K562 (cell line): ENCODE measurements around the gene NTNG1. TPM values are rescaled to one million over a fixed set of nuclear protein-coding genes. Genes with fewer than 3 reads are reported as not detected.

ENCODE experiments used
- ATAC-seq: fragments of 200-7000 bp; cut with Tn5 transposase; 3 replicates; pipeline ENCODE4 v1.9.1; 2020; ENCODE audit warnings: moderate library complexity
- BruUV-seq: library from RNA; stranded (reverse); fragments of 400-500 nt; replicated peaks from 2 replicates; lab custom pipeline; 2021; lab: Mats Ljungman, UMichigan
- CTCF ChIA-PET: fragments of 300-600 bp; formaldehyde crosslinking; extraction: SDS; loops from one replicate; lab custom pipeline; 2021; ENCODE audit warnings: low intra/inter-chr PET ratio; lab: Yijun Ruan, JAX
- POLR2A ChIA-PET: fragments of 300-600, 350-650 bp; sonication (Branson Sonifier 250); formaldehyde crosslinking; extraction: SDS; loops from one replicate; lab custom pipeline; 2021; ENCODE audit warnings: antibody characterized with exemption, inconsistent platforms; lab: Yijun Ruan, JAX
- DNase-seq, 4 experiments: peaks; one replicate each; pipeline versions ENCODE4 v3.0.0 to v3.0.0-alpha.2; 2011 to 2018; ENCODE audit warnings: low spot score in 3 of 4, mixed read lengths in 3 of 4; ENCODE audit errors: extremely low read depth in 1 of 4
- FAIRE-seq: peaks from 2 replicates; lab custom pipeline; 2011; peaks lifted over from hg19 to GRCh38; lab: Jason Lieb, UNC
- H2AFZ ChIP-seq: 2 replicates; pipeline ENCODE4 v1.6.0; 2011; ENCODE audit warnings: low read depth, low read length, control low read depth, inconsistent platforms
- H3K27ac ChIP-seq: fragments of 200-600 bp; 3 replicates; pipeline ENCODE4 v1.8.0; 2011; ENCODE audit warnings: low read depth, mild to moderate bottlenecking, control low read depth, inconsistent platforms, low read length, moderate library complexity, mixed read lengths; ENCODE audit errors: extremely low read depth
- H3K27me3 ChIP-seq, 2 experiments: fragments of 300-600 bp in 1 of 2; 2 replicates in 1 of 2; 3 replicates in 1 of 2; pipeline versions ENCODE4 v1.6.0 to v1.8.0; 2011; ENCODE audit warnings: inconsistent platforms in 2 of 2, low read length in 2 of 2, mild to moderate bottlenecking in 1 of 2, mixed read lengths in 1 of 2, moderate library complexity in 1 of 2; ENCODE audit not compliant: control insufficient read depth in 2 of 2, insufficient read depth in 2 of 2
- H3K36me3 ChIP-seq: fragments of 300-600 bp; 3 replicates; pipeline ENCODE4 v1.8.0; 2011; ENCODE audit warnings: mild to moderate bottlenecking, low read length, inconsistent platforms; ENCODE audit not compliant: control insufficient read depth, insufficient read depth
- H3K4me1 ChIP-seq, 2 experiments: fragments of 200-600 bp in 1 of 2; replicated peaks in 1 of 2; 2 replicates in 1 of 2; 3 replicates in 1 of 2; pipeline versions ENCODE4 v1.5.1 to v1.8.0; 2011; ENCODE audit warnings: inconsistent platforms in 2 of 2, low read length in 2 of 2, mild to moderate bottlenecking in 1 of 2, mixed read lengths in 1 of 2, moderate library complexity in 1 of 2; ENCODE audit not compliant: control insufficient read depth in 2 of 2, insufficient read depth in 2 of 2
- H3K4me2 ChIP-seq: 2 replicates; pipeline ENCODE4 v1.6.1; 2011; ENCODE audit warnings: low read length, control low read depth, inconsistent platforms, mixed read lengths; ENCODE audit not compliant: insufficient read depth
- H3K4me3 ChIP-seq: fragments of 200-600 bp; sonication (generic), shearing (Covaris generic); 2 replicates; pipeline ENCODE4 v1.5.1; 2016; ENCODE audit warnings: control low read depth, inconsistent platforms
- H3K79me2 ChIP-seq: fragments of 200-600 bp; 3 replicates; pipeline ENCODE4 v1.8.0; 2011; ENCODE audit warnings: low read length, inconsistent platforms; ENCODE audit not compliant: control insufficient read depth, insufficient read depth
- H3K9ac ChIP-seq, 2 experiments: 2 replicates each; pipeline versions ENCODE4 v1.6.0 to v1.6.1; 2011; ENCODE audit warnings: low read depth in 2 of 2, low read length in 2 of 2, control low read depth in 1 of 2, inconsistent platforms in 1 of 2, mild to moderate bottlenecking in 1 of 2, mixed read lengths in 1 of 2; ENCODE audit not compliant: insufficient read depth in 1 of 2
- H3K9me1 ChIP-seq: one replicate; pipeline ENCODE4 v1.6.0; 2011; ENCODE audit warnings: inconsistent platforms, mild to moderate bottlenecking, low read length, moderate library complexity; ENCODE audit not compliant: control insufficient read depth, insufficient read depth
- H3K9me3 ChIP-seq: replicated peaks from 2 replicates; pipeline ENCODE4 v1.5.1; 2011; ENCODE audit warnings: low read depth, low read length, inconsistent platforms; ENCODE audit not compliant: control insufficient read depth, insufficient read depth
- H4K20me1 ChIP-seq: replicated peaks from 2 replicates; pipeline ENCODE4 v1.6.1; 2011; ENCODE audit warnings: low read length, inconsistent platforms, mixed read lengths; ENCODE audit not compliant: control insufficient read depth, insufficient read depth
- ARHGAP35 ChIP-seq: fragments of 450-650 bp; IDR thresholded peaks from 2 replicates; pipeline ENCODE4 v1.6.1; 2018; ENCODE audit not compliant: partially characterized antibody
- DMBX1 ChIP-seq: fragments of 250-450 bp; sonication (Bioruptor Pico); IDR thresholded peaks from 2 replicates; pipeline ENCODE4 v1.8.0; 2022; ENCODE audit warnings: inconsistent platforms, mild to moderate bottlenecking, moderate library complexity, borderline replicate concordance
- GATAD2A ChIP-seq: fragments of 450-650 bp; IDR thresholded peaks from 2 replicates; pipeline ENCODE4 v1.6.1; 2017
- GTF2A2 ChIP-seq: IDR thresholded peaks from 2 replicates; pipeline ENCODE4 v1.6.1; 2016; ENCODE audit warnings: mild to moderate bottlenecking, missing genetic modification characterization, missing compliant biosample characterization
- NR2C1 ChIP-seq, 2 experiments: fragments of 450-650 bp; IDR thresholded peaks; 2 replicates each; pipeline ENCODE4 v1.6.1; 2017; ENCODE audit warnings: mild to moderate bottlenecking in 2 of 2, antibody characterized with exemption in 1 of 2, inconsistent platforms in 1 of 2, missing compliant biosample characterization in 1 of 2, missing genetic modification characterization in 1 of 2
- PHB ChIP-seq: fragments of 250-450 bp; sonication (Bioruptor Pico); IDR thresholded peaks from 2 replicates; pipeline ENCODE4 v1.5.0; 2021
- PHF20 ChIP-seq: fragments of 450-650 bp; IDR thresholded peaks from 2 replicates; pipeline ENCODE4 v1.6.1; 2018; ENCODE audit not compliant: partially characterized antibody
- POLR2B ChIP-seq: fragments of 450-650 bp; IDR thresholded peaks from 2 replicates; pipeline ENCODE4 v1.6.1; 2018; ENCODE audit warnings: low read depth; ENCODE audit not compliant: partially characterized antibody
- RB1 ChIP-seq: fragments of 450-650 bp; IDR thresholded peaks from 2 replicates; pipeline ENCODE4 v1.6.1; 2017; ENCODE audit warnings: low read depth, mild to moderate bottlenecking
- RBM15 ChIP-seq: fragments of 200-400 bp; formaldehyde crosslinking; IDR thresholded peaks from 2 replicates; pipeline ENCODE4 v1.6.1; 2018; ENCODE audit warnings: mild to moderate bottlenecking, low read length, moderate library complexity; ENCODE audit not compliant: insufficient read depth
- RNF2 ChIP-seq: sonication (generic); IDR thresholded peaks from 2 replicates; pipeline ENCODE4 v1.6.1; 2016
- SOX6 ChIP-seq: fragments of 450-650 bp; IDR thresholded peaks from 2 replicates; pipeline ENCODE4 v1.6.1; 2014; ENCODE audit warnings: mild to moderate bottlenecking
- ZNF134 ChIP-seq: fragments of 250-450 bp; sonication (Bioruptor Pico); conservative IDR thresholded peaks from 2 replicates; pipeline ENCODE4 v1.4.0; 2020
- ZNF561 ChIP-seq: fragments of 450-650 bp; formaldehyde crosslinking; conservative IDR thresholded peaks from 2 replicates; pipeline ENCODE4 v1.4.0; 2020; ENCODE audit warnings: mild to moderate bottlenecking, moderate library complexity
- ZNF644 ChIP-seq: fragments of 200-800 bp; sonication (Bioruptor generic); IDR thresholded peaks from 2 replicates; pipeline ENCODE4 v1.6.1; 2016; ENCODE audit warnings: low read depth, missing genetic modification characterization, missing compliant biosample characterization
- WGBS: fragments of 100-300 bp; shearing (Covaris generic); methylation state at CpG from one replicate; pipeline ENCODE4 v1.1.6; 2016; ENCODE audit warnings: low coverage, mixed read lengths; ENCODE audit not compliant: insufficient coverage; ENCODE audit errors: missing lambda C conversion rate; 5-methylcytosine and 5-hydroxymethylcytosine counted together
- in situ Hi-C: fragments of 300-500 bp; cut with MboI; formaldehyde crosslinking; loops from 4 replicates; pipeline ENCODE4 v1.15.0; 2018; ENCODE audit warnings: inconsistent platforms, mixed read lengths
- intact Hi-C: fragments of 100-400 bp; cut with micrococcal nuclease; formaldehyde crosslinking; loops from 2 replicates; pipeline ENCODE4 v1.14.2; 2022
- polyA plus RNA-seq, 8 experiments: library from polyadenylated mRNA; depleted of rRNA in 4 of 8; stranded (reverse) in 5 of 8; unstranded in 3 of 8; fragments of >200 nt; fragmentation: Nextera tagmentation in 2 of 8; fragmentation: Illumina TruSeq in 1 of 8; extraction: Ambion mirVana in 2 of 8; extraction: Trizol in 1 of 8; gene quantifications; 2 replicates each; pipeline versions ENCODE4 v1.2.1 to v1.2.3, GENCODE V29; 2011 to 2014; ENCODE audit warnings: inconsistent platforms in 1 of 8, missing spikeins in 1 of 8
- total RNA-seq, 7 experiments: library from RNA; depleted of rRNA in 6 of 7; stranded (reverse); fragments of >200 nt in 6 of 7; fragmentation: Illumina TruSeq in 2 of 7; extraction: Trizol in 2 of 7; gene quantifications; 2 replicates each; pipeline versions ENCODE4 v1.2.1 to v1.2.3, GENCODE V29; 2011 to 2021; ENCODE audit warnings: low replicate concordance in 1 of 7
- TF ChIP-seq, protein P1 (sequence below): fragments of 250-450 bp; sonication (Bioruptor Pico); IDR thresholded peaks from 2 replicates; pipeline ENCODE4 v1.6.1; 2021; ENCODE audit warnings: mild to moderate bottlenecking
- TF ChIP-seq, protein P2 (sequence below): IDR thresholded peaks from 2 replicates; pipeline ENCODE4 v1.6.1; 2014; ENCODE audit warnings: antibody characterized with exemption
- TF ChIP-seq, protein P3 (sequence below): sonication (generic); formaldehyde crosslinking; IDR thresholded peaks from 2 replicates; pipeline ENCODE4 v1.8.0; 2023; ENCODE audit warnings: mild to moderate bottlenecking, missing genetic modification reagents
- TF ChIP-seq, protein P4 (sequence below): fragments of 450-650 bp; formaldehyde crosslinking; IDR thresholded peaks from 2 replicates; pipeline ENCODE4 v1.4.0; 2020; ENCODE audit warnings: mild to moderate bottlenecking, moderate library complexity

The NTNG1 gene
- total and polyA plus RNA-seq, 9 of the 15 experiments (the other 6 are each of a cell fraction or from before 2014, with no cell fraction given), result not detected

DNA sequence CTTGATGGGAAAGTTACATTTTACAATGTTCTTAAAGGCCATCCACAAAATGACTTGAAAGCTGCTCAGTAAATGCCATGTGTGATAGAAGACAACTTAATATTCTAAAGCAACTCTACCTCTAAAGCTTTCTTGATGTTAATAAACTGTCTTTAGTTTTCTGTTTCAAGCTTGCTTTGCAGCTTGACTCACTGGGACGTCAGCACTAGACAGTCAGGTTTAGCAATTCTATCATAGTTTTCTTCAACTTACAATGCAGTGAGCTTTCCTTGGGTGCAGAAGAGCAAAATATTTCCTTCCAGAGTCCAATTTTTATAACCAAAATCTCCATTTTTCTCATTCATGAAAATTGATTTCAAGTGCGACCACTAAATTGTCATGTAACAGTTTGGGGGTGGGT is 273.1 kb downstream of the NTNG1 start:
- H2AFZ ChIP-seq, result no peak overlapping the region

More for the DNA sequence above, 273.1 kb downstream of the NTNG1 start:
- FAIRE-seq (no peak), DNase-seq (no peak), ATAC-seq (no peak)
- Histone ChIP-seq H3K36me3 (no peaks in the 10 kb centered on the region), H3K9me3 (no peaks in the 10 kb centered on the region), H3K4me1 (no peaks in the 10 kb centered on the region), H3K27me3 (no peaks in the 10 kb centered on the region), H3K4me2 (no peak overlapping the region), H3K79me2 (no peaks in the 10 kb centered on the region), H4K20me1 (no peaks in the 10 kb centered on the region), H3K4me3 (no peak overlapping the region), H3K9ac (no peak overlapping the region), H3K9me1 (no peaks in the 10 kb centered on the region), H3K27ac (no peak overlapping the region)
- no TSS peak for BruUV-seq
- ChIA-PET POLR2A (no interaction called here), CTCF (no interaction called here)
- TF ChIP-seq GATAD2A (no peak), PHB (CRISPR knock-in tag) (no peak), POLR2B (no peak), ARHGAP35 (no peak), DMBX1 (CRISPR knock-in tag) (no peak), GTF2A2 (tag) (no peak), SOX6 (no peak), RNF2 (no peak), PHF20 (no peak), RBM15 (no peak), ZNF134 (CRISPR knock-in tag) (no peak), ZNF644 (tag) (no peak), RB1 (no peak), NR2C1 (IDR thresholded peaks at IDR 0.05) (no peak), NR2C1 (tag; IDR thresholded peaks at IDR 0.05) (no peak), ZNF561 (no peak)
- TF ChIP-seq, protein P1, sequence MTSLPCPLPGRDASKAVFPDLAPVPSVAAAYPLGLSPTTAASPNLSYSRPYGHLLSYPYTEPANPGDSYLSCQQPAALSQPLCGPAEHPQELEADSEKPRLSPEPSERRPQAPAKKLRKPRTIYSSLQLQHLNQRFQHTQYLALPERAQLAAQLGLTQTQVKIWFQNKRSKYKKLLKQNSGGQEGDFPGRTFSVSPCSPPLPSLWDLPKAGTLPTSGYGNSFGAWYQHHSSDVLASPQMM (CRISPR knock-in tag), result no peak
- TF ChIP-seq, protein P2, sequence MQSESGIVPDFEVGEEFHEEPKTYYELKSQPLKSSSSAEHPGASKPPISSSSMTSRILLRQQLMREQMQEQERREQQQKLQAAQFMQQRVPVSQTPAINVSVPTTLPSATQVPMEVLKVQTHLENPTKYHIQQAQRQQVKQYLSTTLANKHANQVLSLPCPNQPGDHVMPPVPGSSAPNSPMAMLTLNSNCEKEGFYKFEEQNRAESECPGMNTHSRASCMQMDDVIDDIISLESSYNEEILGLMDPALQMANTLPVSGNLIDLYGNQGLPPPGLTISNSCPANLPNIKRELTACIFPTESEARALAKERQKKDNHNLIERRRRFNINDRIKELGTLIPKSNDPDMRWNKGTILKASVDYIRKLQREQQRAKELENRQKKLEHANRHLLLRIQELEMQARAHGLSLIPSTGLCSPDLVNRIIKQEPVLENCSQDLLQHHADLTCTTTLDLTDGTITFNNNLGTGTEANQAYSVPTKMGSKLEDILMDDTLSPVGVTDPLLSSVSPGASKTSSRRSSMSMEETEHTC, result no peak
- TF ChIP-seq, protein P3, sequence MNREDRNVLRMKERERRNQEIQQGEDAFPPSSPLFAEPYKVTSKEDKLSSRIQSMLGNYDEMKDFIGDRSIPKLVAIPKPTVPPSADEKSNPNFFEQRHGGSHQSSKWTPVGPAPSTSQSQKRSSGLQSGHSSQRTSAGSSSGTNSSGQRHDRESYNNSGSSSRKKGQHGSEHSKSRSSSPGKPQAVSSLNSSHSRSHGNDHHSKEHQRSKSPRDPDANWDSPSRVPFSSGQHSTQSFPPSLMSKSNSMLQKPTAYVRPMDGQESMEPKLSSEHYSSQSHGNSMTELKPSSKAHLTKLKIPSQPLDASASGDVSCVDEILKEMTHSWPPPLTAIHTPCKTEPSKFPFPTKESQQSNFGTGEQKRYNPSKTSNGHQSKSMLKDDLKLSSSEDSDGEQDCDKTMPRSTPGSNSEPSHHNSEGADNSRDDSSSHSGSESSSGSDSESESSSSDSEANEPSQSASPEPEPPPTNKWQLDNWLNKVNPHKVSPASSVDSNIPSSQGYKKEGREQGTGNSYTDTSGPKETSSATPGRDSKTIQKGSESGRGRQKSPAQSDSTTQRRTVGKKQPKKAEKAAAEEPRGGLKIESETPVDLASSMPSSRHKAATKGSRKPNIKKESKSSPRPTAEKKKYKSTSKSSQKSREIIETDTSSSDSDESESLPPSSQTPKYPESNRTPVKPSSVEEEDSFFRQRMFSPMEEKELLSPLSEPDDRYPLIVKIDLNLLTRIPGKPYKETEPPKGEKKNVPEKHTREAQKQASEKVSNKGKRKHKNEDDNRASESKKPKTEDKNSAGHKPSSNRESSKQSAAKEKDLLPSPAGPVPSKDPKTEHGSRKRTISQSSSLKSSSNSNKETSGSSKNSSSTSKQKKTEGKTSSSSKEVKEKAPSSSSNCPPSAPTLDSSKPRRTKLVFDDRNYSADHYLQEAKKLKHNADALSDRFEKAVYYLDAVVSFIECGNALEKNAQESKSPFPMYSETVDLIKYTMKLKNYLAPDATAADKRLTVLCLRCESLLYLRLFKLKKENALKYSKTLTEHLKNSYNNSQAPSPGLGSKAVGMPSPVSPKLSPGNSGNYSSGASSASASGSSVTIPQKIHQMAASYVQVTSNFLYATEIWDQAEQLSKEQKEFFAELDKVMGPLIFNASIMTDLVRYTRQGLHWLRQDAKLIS, result no peak
- TF ChIP-seq, protein P4, sequence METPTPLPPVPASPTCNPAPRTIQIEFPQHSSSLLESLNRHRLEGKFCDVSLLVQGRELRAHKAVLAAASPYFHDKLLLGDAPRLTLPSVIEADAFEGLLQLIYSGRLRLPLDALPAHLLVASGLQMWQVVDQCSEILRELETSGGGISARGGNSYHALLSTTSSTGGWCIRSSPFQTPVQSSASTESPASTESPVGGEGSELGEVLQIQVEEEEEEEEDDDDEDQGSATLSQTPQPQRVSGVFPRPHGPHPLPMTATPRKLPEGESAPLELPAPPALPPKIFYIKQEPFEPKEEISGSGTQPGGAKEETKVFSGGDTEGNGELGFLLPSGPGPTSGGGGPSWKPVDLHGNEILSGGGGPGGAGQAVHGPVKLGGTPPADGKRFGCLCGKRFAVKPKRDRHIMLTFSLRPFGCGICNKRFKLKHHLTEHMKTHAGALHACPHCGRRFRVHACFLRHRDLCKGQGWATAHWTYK (CRISPR knock-in tag), result no peak
- 3% methylated on average over 2 of the region's 2 CpGs for WGBS
- in situ Hi-C loops, result no loop called here
- intact Hi-C loops, result no loop called here
